Smooth muscle cell (in vitro differentiated cells): ENCODE results near the gene SGMS1. TPM values are rescaled to one million over a fixed set of nuclear protein-coding genes. Genes with fewer than 3 reads are reported as not detected.
A peak's percentile ranks its signal among the peaks of the same experiment; 100 is the strongest.
"Not testable (repeated sequence)": the region's sequence is repeated elsewhere in the genome, so short reads cannot be mapped to it uniquely, and the experiment has no call there.

Source experiments
- DNase-seq: peaks from one replicate; lab custom pipeline; 2025; ENCODE audit not compliant: unreplicated experiment; lab: John Stamatoyannopoulos, UW
- H2AFZ ChIP-seq: fragments of 200-600 bp; sonication (generic); 2 replicates; pipeline ENCODE4 v1.6.0; 2016; ENCODE audit warnings: antibody characterized with exemption, low read depth, mild to moderate bottlenecking
- H3F3A ChIP-seq: fragments of 200-600 bp; sonication (generic); 2 replicates; pipeline ENCODE4 v1.6.0; 2017; ENCODE audit warnings: antibody characterized with exemption, low read depth
- H3K27ac ChIP-seq: fragments of 200-600 bp; sonication (generic); 2 replicates; pipeline ENCODE4 v1.5.1; 2016; ENCODE audit warnings: low read depth, mild to moderate bottlenecking
- H3K27me3 ChIP-seq: fragments of 200-600 bp; sonication (generic); 2 replicates; pipeline ENCODE4 v1.6.1; 2016; ENCODE audit warnings: low read depth, mild to moderate bottlenecking
- H3K36me3 ChIP-seq: fragments of 200-600 bp; sonication (generic); 2 replicates; pipeline ENCODE4 v1.5.1; 2016; ENCODE audit warnings: low read depth
- H3K4me1 ChIP-seq: fragments of 200-600 bp; sonication (generic); 2 replicates; pipeline ENCODE4 v1.5.1; 2016; ENCODE audit warnings: low read depth
- H3K4me2 ChIP-seq: fragments of 200-600 bp; sonication (generic); 2 replicates; pipeline ENCODE4 v1.6.0; 2016; ENCODE audit warnings: mild to moderate bottlenecking
- H3K4me3 ChIP-seq: fragments of 200-600 bp; sonication (generic); 2 replicates; pipeline ENCODE4 v1.5.1; 2016; ENCODE audit warnings: mild to moderate bottlenecking
- H3K79me2 ChIP-seq: fragments of 200-600 bp; sonication (generic); 2 replicates; pipeline ENCODE4 v1.6.0; 2016; ENCODE audit warnings: low read depth, mild to moderate bottlenecking
- H3K9ac ChIP-seq: fragments of 200-600 bp; sonication (generic); 2 replicates; pipeline ENCODE4 v1.6.0; 2016; ENCODE audit warnings: low read depth
- H3K9me3 ChIP-seq: fragments of 200-600 bp; sonication (generic); replicated peaks from 2 replicates; pipeline ENCODE4 v1.5.1; 2016; ENCODE audit warnings: low read depth
- H4K20me1 ChIP-seq: fragments of 200-600 bp; sonication (generic); 2 replicates; pipeline ENCODE4 v1.6.0; 2016; ENCODE audit warnings: low read depth
- CTCF ChIP-seq: fragments of 200-600 bp; sonication (generic); IDR thresholded peaks from 2 replicates; pipeline ENCODE4 v1.5.1; 2017; ENCODE audit warnings: borderline replicate concordance, mild to moderate bottlenecking, antibody characterized with exemption; ENCODE audit not compliant: insufficient read depth, poor library complexity, severe bottlenecking
- WGBS: methylation state at CpG from one replicate; pipeline ENCODE4 v1.1.7; 2016; ENCODE audit warnings: low lambda C conversion rate; 5-methylcytosine and 5-hydroxymethylcytosine counted together
- polyA plus RNA-seq: library from polyadenylated mRNA; unstranded; fragments of >200 nt; fragmentation: Nextera tagmentation; extraction: Ambion mirVana; gene quantifications from 2 replicates; pipeline ENCODE4 v1.2.1, GENCODE V29; 2016
- total RNA-seq: library from RNA; depleted of rRNA; stranded (reverse); fragments of >200 nt; gene quantifications from 2 replicates; pipeline ENCODE4 v1.2.3, GENCODE V29; 2014

Gene SGMS1
- total and polyA plus RNA-seq, 2 experiments from 2014 or later = 4.0 to 14.3 TPM

- H3K27ac ChIP-seq = no peak overlapping the region
- no peaks in the 10 kb centered on the region for H4K20me1 ChIP-seq
- peaks cover 6% of the 10 kb centered on the region for H3K4me1 ChIP-seq
- no peak overlapping the region for H3K9ac ChIP-seq
- H3K36me3 ChIP-seq = no peaks in the 10 kb centered on the region
- DNase-seq = no peak
- no peak for TF ChIP-seq CTCF
- H3K79me2 ChIP-seq = no peaks in the 10 kb centered on the region
- no peaks in the 10 kb centered on the region for H3K9me3 ChIP-seq
- H3K27me3 ChIP-seq = no peaks in the 10 kb centered on the region
- 90% methylated on average over 5 of the region's 5 CpGs for WGBS
- H2AFZ ChIP-seq = no peak overlapping the region
- H3F3A ChIP-seq = no peaks in the 10 kb centered on the region
- no peak overlapping the region for H3K4me3 ChIP-seq
- H3K4me2 ChIP-seq = no peak overlapping the region
These were observed 116.7 kb downstream of the SGMS1 start for GRCh38 chr10:50506861-50507573.

- no peaks in the 10 kb centered on the region for H3K36me3 ChIP-seq
- 89% methylated on average over 1 of the region's 1 CpG for WGBS
- no peak overlapping the region for H3K4me2 ChIP-seq
- H2AFZ ChIP-seq = no peak overlapping the region
- H3K27me3 ChIP-seq = no peaks in the 10 kb centered on the region
- no peaks in the 10 kb centered on the region for H3K9me3 ChIP-seq
- H3F3A ChIP-seq = no peaks in the 10 kb centered on the region
- H3K4me1 ChIP-seq = peaks cover 2% of the 10 kb centered on the region
- no peak overlapping the region for H3K9ac ChIP-seq
- H4K20me1 ChIP-seq = no peaks in the 10 kb centered on the region
- no peak overlapping the region for H3K4me3 ChIP-seq
- H3K27ac ChIP-seq = no peak overlapping the region
- DNase-seq = no peak
- no peak for TF ChIP-seq CTCF
- no peaks in the 10 kb centered on the region for H3K79me2 ChIP-seq
These were observed 119.4 kb downstream of the SGMS1 start for GRCh38 chr10:50504389-50504788.

DNA sequence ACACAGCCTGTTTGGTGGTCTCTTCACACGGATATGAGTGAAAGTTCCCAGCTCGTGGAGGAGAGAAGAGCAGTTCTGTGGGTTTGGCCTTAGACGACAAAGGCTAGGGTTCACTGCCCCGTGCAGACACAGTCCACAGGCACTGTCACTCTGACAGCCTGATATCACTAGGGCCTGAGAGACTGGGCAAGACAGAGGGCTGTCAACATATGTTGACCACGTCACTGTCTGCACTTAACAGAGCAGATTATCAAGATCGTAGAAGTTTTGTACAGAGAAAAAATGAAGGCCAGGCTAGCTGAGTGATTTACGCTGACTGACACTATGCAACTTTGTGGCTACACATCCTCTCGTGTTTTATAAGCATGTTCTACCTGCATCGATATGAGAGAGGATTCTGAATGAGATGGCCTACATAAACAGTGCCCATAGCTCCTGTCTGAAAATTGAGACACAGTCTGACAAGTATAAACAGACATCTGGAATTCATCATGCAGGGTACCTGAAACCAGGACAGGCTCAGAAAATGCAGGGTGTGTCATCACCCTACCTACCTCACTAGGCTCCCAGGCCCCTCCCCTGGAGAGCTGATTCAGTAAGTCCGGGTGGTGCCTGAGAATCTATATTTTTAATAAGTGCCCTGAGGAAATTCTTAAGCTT lies 120.0 kb downstream of the SGMS1 start:
- no peak for DNase-seq
- Histone ChIP-seq H3K79me2 (no peaks in the 10 kb centered on the region), H3K36me3 (no peaks in the 10 kb centered on the region), H3K27ac (peak overlapping the region; percentile 8), H4K20me1 (no peaks in the 10 kb centered on the region), H3K9ac (no peak overlapping the region), H3K4me1 (no peaks in the 10 kb centered on the region), H3K4me2 (no peak overlapping the region), H3K4me3 (no peak overlapping the region), H3K9me3 (no peaks in the 10 kb centered on the region), H3K27me3 (no peaks in the 10 kb centered on the region), H2AFZ (no peak overlapping the region), H3F3A (no peaks in the 10 kb centered on the region)
- TF ChIP-seq CTCF = no peak
- 49% methylated on average over 10 of the region's 10 CpGs for WGBS

GRCh38 chr10:50503156-50503555 lies 120.6 kb downstream of the SGMS1 start:
- not testable (repeated sequence) for H3K79me2 ChIP-seq, H3K9me3 ChIP-seq, H3K27me3 ChIP-seq, H2AFZ ChIP-seq, DNase-seq, H3K27ac ChIP-seq, H4K20me1 ChIP-seq, H3K4me1 ChIP-seq, H3K4me3 ChIP-seq, H3K4me2 ChIP-seq, H3F3A ChIP-seq, H3K9ac ChIP-seq, H3K36me3 ChIP-seq
- WGBS = 74% methylated on average over 4 of the region's 4 CpGs
